Caco-2 (cell line): Measurements from ENCODE around the gene SRGAP1. TPM values are rescaled to one million over a fixed set of nuclear protein-coding genes. Genes with fewer than 3 reads are reported as not detected.
"Not testable (repeated sequence)": the region's sequence is repeated elsewhere in the genome, so short reads cannot be mapped to it uniquely, and the experiment has no call there.

Experiments used
- BruUV-seq: library from RNA; stranded (reverse); fragments of 400-500 nt; replicated peaks from 2 replicates; lab custom pipeline; 2021; lab: Mats Ljungman, UMichigan
- CTCF ChIA-PET: fragments of 300-600 bp; sonication (Branson Sonifier 250); formaldehyde crosslinking; loops from one replicate; lab custom pipeline; 2022; ENCODE audit warnings: antibody characterized with exemption; lab: Charles Lee
- POLR2A ChIA-PET: fragments of 300-600 bp; sonication (Branson Sonifier 250); formaldehyde crosslinking; loops from one replicate; lab custom pipeline; 2022; ENCODE audit warnings: antibody characterized with exemption; lab: Charles Lee
- DNase-seq, 2 experiments: peaks; one replicate each; pipeline versions ENCODE4 v3.0.0 to v3.0.0-alpha.2; 2020 to 2022
- H3K27me3 ChIP-seq: replicated peaks from 2 replicates; pipeline ENCODE4 v1.6.0; 2011; ENCODE audit warnings: low read length; ENCODE audit not compliant: control insufficient read depth, insufficient read depth
- H3K36me3 ChIP-seq: 2 replicates; pipeline ENCODE4 v1.5.1; 2011; ENCODE audit warnings: low read length; ENCODE audit not compliant: control insufficient read depth, insufficient read depth
- H3K4me1 ChIP-seq: fragments of 250-450 bp; sonication (Bioruptor Pico); 2 replicates; pipeline ENCODE4 v1.5.1; 2020; ENCODE audit warnings: mild to moderate bottlenecking
- H3K4me3 ChIP-seq: 2 replicates; pipeline ENCODE4 v1.5.1; 2011; ENCODE audit warnings: low read depth, mild to moderate bottlenecking, control low read depth, low read length
- H3K9me3 ChIP-seq: fragments of 250-450 bp; sonication (Bioruptor Pico); 2 replicates; pipeline ENCODE4 v1.5.1; 2020; ENCODE audit warnings: mild to moderate bottlenecking, moderate library complexity
- H3K27ac Mint-ChIP-seq: one replicate; pipeline ENCODE4 v1.8.0; 2022; ENCODE audit warnings: mixed read lengths; ENCODE audit not compliant: unreplicated experiment
- H3K27me3 Mint-ChIP-seq: one replicate; pipeline ENCODE4 v1.8.0; 2022; ENCODE audit warnings: mixed read lengths; ENCODE audit not compliant: insufficient read depth, unreplicated experiment
- H3K36me3 Mint-ChIP-seq: one replicate; pipeline ENCODE4 v1.8.0; 2022; ENCODE audit warnings: mild to moderate bottlenecking, mixed read lengths; ENCODE audit not compliant: insufficient read depth, unreplicated experiment
- H3K4me1 Mint-ChIP-seq: one replicate; pipeline ENCODE4 v1.8.0; 2022; ENCODE audit warnings: low read depth, mixed read lengths; ENCODE audit not compliant: unreplicated experiment
- H3K4me3 Mint-ChIP-seq: one replicate; pipeline ENCODE4 v1.8.0; 2022; ENCODE audit warnings: mild to moderate bottlenecking, moderate library complexity, mixed read lengths; ENCODE audit not compliant: unreplicated experiment
- H3K9me3 Mint-ChIP-seq: one replicate; pipeline ENCODE4 v1.8.0; 2022; ENCODE audit warnings: mixed read lengths; ENCODE audit not compliant: unreplicated experiment
- CTCF ChIP-seq, 2 experiments: fragments of 200-600 bp in 1 of 2; IDR thresholded peaks; 1 replicate in 1 of 2; 2 replicates in 1 of 2; pipeline versions ENCODE4 v1.5.1 to v1.8.0; 2011 to 2022; ENCODE audit warnings: antibody characterized with exemption in 1 of 2, control low read depth in 1 of 2, inconsistent platforms in 1 of 2, low read depth in 1 of 2, low read length in 1 of 2, mild to moderate bottlenecking in 1 of 2, moderate library complexity in 1 of 2; ENCODE audit not compliant: insufficient read depth in 1 of 2, severe bottlenecking in 1 of 2, unreplicated experiment in 1 of 2
- intact Hi-C: fragments of 100-400 bp; cut with micrococcal nuclease; formaldehyde crosslinking; loops from one replicate; pipeline ENCODE4 v1.10.0; 2022; ENCODE audit not compliant: unreplicated experiment
- total RNA-seq: library from RNA; stranded (reverse); gene quantifications from 2 replicates; pipeline ENCODE4 v1.2.3, GENCODE V29; 2022

SRGAP1 gene
- total RNA-seq, 1 experiment from 2014 or later, result 22.1 TPM

DNA sequence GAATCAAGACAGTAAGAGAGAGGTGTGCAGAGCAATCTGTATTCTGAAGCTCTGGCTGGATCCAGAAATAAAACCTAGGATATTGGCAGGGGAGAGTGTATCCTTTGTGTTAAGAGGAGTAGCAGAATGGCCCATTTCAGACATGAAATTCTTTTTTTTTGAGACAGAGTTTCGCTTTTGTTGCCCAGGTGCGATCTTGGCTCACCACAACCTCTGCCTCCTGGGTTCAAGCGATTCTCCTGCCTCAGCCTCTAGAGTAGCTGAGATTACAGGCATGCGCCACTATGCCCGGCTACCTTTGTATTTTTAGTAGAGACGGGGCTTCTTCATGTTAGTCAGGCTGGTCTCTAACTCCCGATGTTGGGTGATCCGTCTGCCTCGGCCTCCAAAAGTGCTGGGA is 6.1 kb upstream of the SRGAP1 start:
- Histone ChIP-seq H3K36me3 (no peaks in the 10 kb centered on the region), H3K9me3 (no peaks in the 10 kb centered on the region), H3K4me1 (no peaks in the 10 kb centered on the region; the same call in 1 of the 2 replicates), H3K4me3 (no peak overlapping the region), H3K27me3 (no peaks in the 10 kb centered on the region)
- CTCF ChIA-PET, result interaction anchor here (0.6 to 1.2 kb wide), 2 partner anchors 413 to 419 kb away, joined by 3 to 4 read pairs; no protein-coding TSS in a partner anchor
- POLR2A ChIA-PET, result no interaction called here
- BruUV-seq, result no TSS peak
- Mint-ChIP-seq H3K27me3 (no peaks in the 10 kb centered on the region), H3K36me3 (peaks cover 5% of the 10 kb centered on the region), H3K4me3 (no peak overlapping the region), H3K9me3 (no peaks in the 10 kb centered on the region), H3K4me1 (peaks cover 13% of the 10 kb centered on the region), H3K27ac (no peak overlapping the region)
- TF ChIP-seq CTCF (IDR thresholded peaks at IDR 0.05; ENCODE audit: insufficient read depth in 1 of 2, low read depth in 1 of 2, low read length in 1 of 2, severe bottlenecking in 1 of 2, unreplicated experiment in 1 of 2), result no peak
- intact Hi-C loops, result no loop called here
- no peak for DNase-seq

GRCh38 chr12:63841011-63841410 is 3.5 kb upstream of the SRGAP1 start:
- no peak overlapping the region for H3K27ac Mint-ChIP-seq
- H3K4me1 ChIP-seq, result no peaks in the 10 kb centered on the region; the same call in 1 of the 2 replicates
- no peaks in the 10 kb centered on the region for H3K9me3 Mint-ChIP-seq
- BruUV-seq, result no TSS peak
- no peak for TF ChIP-seq CTCF (IDR thresholded peaks at IDR 0.05; ENCODE audit: insufficient read depth in 1 of 2, low read depth in 1 of 2, low read length in 1 of 2, severe bottlenecking in 1 of 2, unreplicated experiment in 1 of 2)
- H3K27me3 Mint-ChIP-seq, result no peaks in the 10 kb centered on the region
- no peaks in the 10 kb centered on the region for H3K9me3 ChIP-seq
- H3K36me3 ChIP-seq, result no peaks in the 10 kb centered on the region
- no peak overlapping the region for H3K4me3 Mint-ChIP-seq
- peaks cover 10% of the 10 kb centered on the region for H3K36me3 Mint-ChIP-seq
- no peak for DNase-seq
- intact Hi-C loops, result loop anchor here (10.0 kb wide), 1 partner anchor 164 kb away; no protein-coding TSS in a partner anchor
- POLR2A ChIA-PET, result interaction anchor here (0.6 kb wide), 1 partner anchor 1594 kb away, joined by 3 read pairs; no protein-coding TSS in a partner anchor
- no peaks in the 10 kb centered on the region for H3K27me3 ChIP-seq
- H3K4me3 ChIP-seq, result no peak overlapping the region
- peaks cover 13% of the 10 kb centered on the region for H3K4me1 Mint-ChIP-seq
- CTCF ChIA-PET, result no interaction called here

DNA sequence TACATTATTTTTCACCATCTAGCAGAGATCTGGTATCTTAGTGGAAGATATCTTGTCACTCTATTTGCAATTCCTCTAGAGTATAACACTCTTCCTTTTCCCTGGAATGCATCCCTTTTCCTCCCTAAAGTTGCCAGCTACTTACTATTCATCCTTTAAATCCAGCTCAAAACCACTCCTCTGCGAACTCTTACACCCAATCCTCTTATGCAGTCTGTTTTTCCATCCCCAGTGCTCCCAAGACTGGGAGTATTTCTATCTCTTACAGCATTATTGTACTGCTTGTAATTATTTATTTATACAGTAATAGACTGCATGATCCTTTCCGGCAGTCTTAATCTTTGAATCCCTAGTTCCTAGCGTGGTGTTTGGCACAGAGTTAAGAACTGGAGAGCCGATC is 2.9 kb upstream of the SRGAP1 start:
- no peak for DNase-seq
- ChIA-PET CTCF (no interaction called here), POLR2A (no interaction called here)
- intact Hi-C loops, result loop anchor here (10.0 kb wide), 1 partner anchor 163 kb away; no protein-coding TSS in a partner anchor
- no peaks in the 10 kb centered on the region for H3K27me3 ChIP-seq
- no peaks in the 10 kb centered on the region for H3K9me3 Mint-ChIP-seq
- H3K4me3 ChIP-seq, result no peak overlapping the region
- no peaks in the 10 kb centered on the region for H3K36me3 ChIP-seq
- TF ChIP-seq CTCF (IDR thresholded peaks at IDR 0.05; ENCODE audit: insufficient read depth in 1 of 2, low read depth in 1 of 2, low read length in 1 of 2, severe bottlenecking in 1 of 2, unreplicated experiment in 1 of 2), result no peak
- no peaks in the 10 kb centered on the region for H3K27me3 Mint-ChIP-seq
- H3K4me1 ChIP-seq, result peaks cover 3% of the 10 kb centered on the region
- H3K4me1 Mint-ChIP-seq, result peaks cover 16% of the 10 kb centered on the region
- no TSS peak for BruUV-seq
- no peak overlapping the region for H3K4me3 Mint-ChIP-seq
- peaks cover 16% of the 10 kb centered on the region for H3K36me3 Mint-ChIP-seq
- H3K9me3 ChIP-seq, result no peaks in the 10 kb centered on the region
- no peak overlapping the region for H3K27ac Mint-ChIP-seq

- peaks cover 14% of the 10 kb centered on the region for H3K4me1 Mint-ChIP-seq
- H3K36me3 ChIP-seq, H3K27ac Mint-ChIP-seq, DNase-seq, H3K9me3 Mint-ChIP-seq, H3K27me3 Mint-ChIP-seq, H3K4me3 ChIP-seq, H3K27me3 ChIP-seq, BruUV-seq, POLR2A ChIA-PET, H3K9me3 ChIP-seq: not testable (repeated sequence)
- peak overlapping the region; percentile 100 for H3K4me3 Mint-ChIP-seq
- CTCF ChIA-PET, result interaction anchor here (0.6 to 1.4 kb wide), 3 partner anchors 75 to 415 kb away, joined by 3 read pairs; no protein-coding TSS in a partner anchor
- peaks cover 19% of the 10 kb centered on the region for H3K36me3 Mint-ChIP-seq
- H3K4me1 ChIP-seq, result peaks cover 15% of the 10 kb centered on the region
- intact Hi-C loops, result loop anchor here (10.0 kb wide), 1 partner anchor 162 kb away; no protein-coding TSS in a partner anchor
These were observed 1.8 kb upstream of the SRGAP1 start for GRCh38 chr12:63842750-63843149.
